Prostate gland (tissue), 2 donors: Measurements from ENCODE around the gene KLHL1.

Source experiments
- POLR2A ChIP-seq: fragments of 450-650 bp; IDR thresholded peaks from one replicate; pipeline ENCODE4 v1.6.1; 2016; ENCODE audit warnings: antibody characterized with exemption, mild to moderate bottlenecking
- POLR2AphosphoS5 ChIP-seq: sonication (generic); formaldehyde crosslinking; IDR thresholded peaks from one replicate; pipeline ENCODE4 v1.6.1; 2017; ENCODE audit warnings: antibody characterized with exemption
- TF ChIP-seq, protein P1 (sequence below), 4 experiments: fragments of 200-600 bp in 2 of 4; fragments of 450-650 bp in 2 of 4; sonication (generic) in 2 of 4; IDR thresholded peaks; 1 replicate in 3 of 4; 2 replicates in 1 of 4; pipeline ENCODE4 v1.5.1; 2016 to 2019; ENCODE audit warnings: antibody characterized with exemption in 4 of 4, mild to moderate bottlenecking in 2 of 4, moderate library complexity in 2 of 4

DNA sequence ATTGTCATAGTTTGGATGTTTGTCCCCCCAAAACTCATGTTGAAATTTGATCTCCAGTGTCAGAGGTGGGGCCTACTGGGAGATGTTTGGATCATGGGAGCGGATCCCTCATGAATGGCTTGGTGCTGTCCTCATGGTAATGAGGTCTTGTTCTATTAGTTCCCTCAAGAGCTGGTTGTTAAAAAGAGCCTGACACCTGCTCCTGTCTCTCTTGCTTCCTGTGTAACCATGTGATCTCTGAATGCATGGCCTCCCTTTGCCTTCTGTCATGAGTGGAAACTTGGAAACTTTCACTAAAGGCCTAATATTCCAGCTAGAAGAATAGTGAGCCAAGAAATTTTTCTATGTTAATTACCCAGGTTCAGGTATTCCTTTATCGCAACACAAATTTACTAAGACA lies 312.0 kb downstream of the KLHL1 start:
- TF ChIP-seq, protein P1, sequence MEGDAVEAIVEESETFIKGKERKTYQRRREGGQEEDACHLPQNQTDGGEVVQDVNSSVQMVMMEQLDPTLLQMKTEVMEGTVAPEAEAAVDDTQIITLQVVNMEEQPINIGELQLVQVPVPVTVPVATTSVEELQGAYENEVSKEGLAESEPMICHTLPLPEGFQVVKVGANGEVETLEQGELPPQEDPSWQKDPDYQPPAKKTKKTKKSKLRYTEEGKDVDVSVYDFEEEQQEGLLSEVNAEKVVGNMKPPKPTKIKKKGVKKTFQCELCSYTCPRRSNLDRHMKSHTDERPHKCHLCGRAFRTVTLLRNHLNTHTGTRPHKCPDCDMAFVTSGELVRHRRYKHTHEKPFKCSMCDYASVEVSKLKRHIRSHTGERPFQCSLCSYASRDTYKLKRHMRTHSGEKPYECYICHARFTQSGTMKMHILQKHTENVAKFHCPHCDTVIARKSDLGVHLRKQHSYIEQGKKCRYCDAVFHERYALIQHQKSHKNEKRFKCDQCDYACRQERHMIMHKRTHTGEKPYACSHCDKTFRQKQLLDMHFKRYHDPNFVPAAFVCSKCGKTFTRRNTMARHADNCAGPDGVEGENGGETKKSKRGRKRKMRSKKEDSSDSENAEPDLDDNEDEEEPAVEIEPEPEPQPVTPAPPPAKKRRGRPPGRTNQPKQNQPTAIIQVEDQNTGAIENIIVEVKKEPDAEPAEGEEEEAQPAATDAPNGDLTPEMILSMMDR (IDR thresholded peaks at IDR 0.05) = no peak
- no peak for TF ChIP-seq POLR2AphosphoS5
- no peak for TF ChIP-seq POLR2A
